MV-4-11 (cell line): ENCODE data around the gene ARMC5.
A peak's percentile ranks its signal among the peaks of the same experiment; 100 is the strongest.
"Not testable (repeated sequence)": the region's sequence is repeated elsewhere in the genome, so short reads cannot be mapped to it uniquely, and the experiment has no call there.

ENCODE experiments used
- DNase-seq: peaks from one replicate; lab custom pipeline; 2025; lab: John Stamatoyannopoulos, UW

Gene ARMC5

DNA sequence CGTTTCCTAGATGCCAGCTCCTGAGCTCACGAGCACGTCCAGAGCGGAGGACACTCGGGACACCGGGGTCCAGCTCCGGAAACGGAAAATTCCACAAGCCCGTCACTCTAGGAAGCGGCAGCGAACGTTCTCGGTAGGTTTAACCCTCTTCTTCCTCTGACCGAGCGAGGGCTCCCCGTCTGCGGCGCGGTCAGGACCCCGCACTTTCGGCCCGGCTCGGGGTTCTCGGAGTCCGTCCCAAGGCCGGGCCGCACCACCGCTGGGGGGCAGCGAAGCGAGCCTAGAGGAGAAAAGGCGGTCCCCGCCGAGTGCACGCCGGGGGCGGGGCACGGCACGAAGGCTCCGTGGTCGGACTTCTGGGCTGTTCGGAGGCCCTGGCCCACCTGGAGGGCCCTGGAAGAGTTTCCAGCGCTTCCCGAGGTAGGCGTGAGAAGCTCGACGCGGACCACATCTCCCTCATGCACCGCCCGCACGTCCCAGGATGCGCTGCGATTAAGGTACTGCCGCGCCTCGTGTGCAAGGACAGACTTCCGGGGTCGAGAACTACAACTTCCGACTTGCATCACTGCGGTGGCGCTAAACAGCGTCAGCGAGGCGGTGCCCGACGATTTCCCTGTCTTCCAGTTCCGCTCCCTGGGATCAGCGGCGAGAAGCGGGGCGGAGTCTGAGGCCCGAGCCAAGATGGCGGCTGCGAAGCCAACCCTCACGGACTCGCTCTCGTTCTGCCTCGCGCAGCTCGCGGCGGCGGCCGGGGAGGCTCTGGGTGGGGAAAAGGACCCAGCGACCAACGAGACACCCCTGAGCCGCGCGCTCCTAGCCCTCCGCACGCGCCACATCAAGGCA is at the start of gene ARMC5:
Gene ARMC5 (plus strand): TSS at position 658 of the 843 bp plus-strand sequence. CDS start 24 bp downstream, at position 682.
- peak; percentile 98 for DNase-seq

- DNase-seq = no peak
Observed at GRCh38 chr16:31410082-31410481, 49.2 kb upstream of the ARMC5 start.

GRCh38 chr16:31411024-31411844 is 48.1 kb upstream of the ARMC5 start:
- DNase-seq = no peak

DNA sequence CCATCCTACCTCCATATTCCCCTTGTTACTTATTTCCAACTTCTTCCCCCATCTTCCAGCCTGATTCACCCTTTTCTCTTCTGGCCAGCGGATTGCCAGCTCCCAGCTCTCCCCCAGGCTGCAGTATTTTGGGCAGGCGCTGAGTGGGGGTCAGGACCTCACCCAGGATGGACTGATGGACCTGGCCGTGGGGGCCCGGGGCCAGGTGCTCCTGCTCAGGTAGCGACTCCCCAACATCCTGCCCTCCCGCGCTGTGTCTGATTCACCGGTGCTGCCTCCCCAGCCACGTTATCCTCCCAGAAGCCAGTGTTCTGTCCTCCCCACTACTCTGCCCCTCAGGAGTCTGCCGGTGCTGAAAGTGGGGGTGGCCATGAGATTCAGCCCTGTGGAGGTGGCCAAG is 46.6 kb upstream of the ARMC5 start:
- no peak for DNase-seq

DNA sequence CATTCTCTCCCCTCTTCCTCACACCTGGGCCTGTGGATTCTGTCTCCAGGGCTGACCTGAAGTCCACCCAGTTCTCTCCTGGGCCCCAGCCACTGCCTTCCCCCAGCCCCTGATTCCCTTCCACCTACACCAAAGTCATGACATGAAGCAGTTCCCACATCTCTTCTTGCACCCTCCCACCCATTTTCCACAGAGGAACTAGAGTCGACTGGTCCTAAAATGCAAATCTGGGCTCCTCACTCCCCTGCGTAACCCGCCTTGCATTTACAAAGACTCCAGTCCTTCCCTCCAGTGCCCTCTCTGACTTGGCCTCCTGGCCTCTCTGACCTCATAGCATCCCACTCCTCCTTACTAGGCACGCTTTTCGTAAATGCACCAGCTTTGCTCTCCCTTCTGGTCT is 45.9 kb upstream of the ARMC5 start:
- DNase-seq = no peak

DNA sequence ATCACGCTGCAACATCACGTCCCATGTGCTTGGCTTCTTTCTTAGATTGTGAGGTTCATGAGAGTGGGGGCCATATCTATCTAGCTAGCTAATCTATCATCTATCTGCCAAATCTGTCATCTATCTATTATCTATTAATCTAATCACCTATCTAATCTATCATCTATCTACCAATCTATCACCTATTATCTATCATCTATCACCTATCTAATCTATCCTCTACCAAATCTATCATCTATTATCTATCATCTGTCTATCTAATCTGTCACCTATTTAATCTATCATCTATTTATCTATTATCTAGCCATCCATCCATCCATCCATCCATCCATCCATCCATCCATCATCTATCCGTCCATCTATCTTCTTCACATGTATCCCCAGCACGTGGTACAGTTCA is 45.4 kb upstream of the ARMC5 start:
- no peak for DNase-seq

DNA sequence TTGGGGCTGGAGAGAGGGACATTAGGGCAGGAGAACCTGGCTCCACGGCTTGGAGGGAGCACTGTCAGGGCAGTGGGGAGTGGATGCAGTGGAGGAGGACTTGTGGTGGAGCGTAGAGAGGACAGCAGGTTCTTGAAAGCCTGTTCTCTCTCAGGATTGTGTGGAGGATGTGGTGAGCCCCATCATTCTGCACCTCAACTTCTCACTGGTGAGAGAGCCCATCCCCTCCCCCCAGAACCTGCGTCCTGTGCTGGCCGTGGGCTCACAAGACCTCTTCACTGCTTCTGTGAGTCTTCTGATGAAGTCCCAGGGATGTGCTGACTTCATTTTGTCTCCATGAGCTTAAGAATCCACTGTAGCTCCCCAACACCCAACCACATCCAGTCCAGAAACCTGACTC is 44.6 kb upstream of the ARMC5 start:
- no peak for DNase-seq

- no peak for DNase-seq
Observed at GRCh38 chr16:31416371-31416770, 42.9 kb upstream of the ARMC5 start.

- not testable (repeated sequence) for DNase-seq
Observed at GRCh38 chr16:31417036-31417435, 42.3 kb upstream of the ARMC5 start.

- DNase-seq = no peak
Observed at GRCh38 chr16:31417916-31418315, 41.4 kb upstream of the ARMC5 start.

GRCh38 chr16:31420037-31420436 is 39.3 kb upstream of the ARMC5 start:
- DNase-seq = no peak

DNA sequence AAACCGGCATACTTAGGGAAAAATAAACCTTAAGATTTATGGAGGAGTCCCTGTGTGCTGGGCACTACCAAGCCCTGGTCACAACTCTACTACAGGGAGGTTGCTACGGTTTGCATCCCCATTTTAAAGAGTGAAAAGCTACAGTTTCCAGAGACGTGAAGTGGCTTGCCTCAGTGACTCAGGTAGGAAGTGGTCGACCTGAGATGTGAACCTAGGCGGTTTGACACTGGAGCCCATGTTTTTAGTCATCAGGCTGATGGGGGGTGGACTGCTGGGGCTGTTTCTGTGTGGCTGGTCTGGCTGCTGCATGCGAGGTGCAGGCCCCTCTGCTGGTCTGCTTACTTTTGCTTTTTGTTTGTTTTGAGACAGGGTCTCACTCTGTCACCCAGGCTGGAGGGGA is 37.7 kb upstream of the ARMC5 start:
- DNase-seq = no peak

- DNase-seq = no peak
Observed at GRCh38 chr16:31423241-31423640, 36.1 kb upstream of the ARMC5 start.

DNA sequence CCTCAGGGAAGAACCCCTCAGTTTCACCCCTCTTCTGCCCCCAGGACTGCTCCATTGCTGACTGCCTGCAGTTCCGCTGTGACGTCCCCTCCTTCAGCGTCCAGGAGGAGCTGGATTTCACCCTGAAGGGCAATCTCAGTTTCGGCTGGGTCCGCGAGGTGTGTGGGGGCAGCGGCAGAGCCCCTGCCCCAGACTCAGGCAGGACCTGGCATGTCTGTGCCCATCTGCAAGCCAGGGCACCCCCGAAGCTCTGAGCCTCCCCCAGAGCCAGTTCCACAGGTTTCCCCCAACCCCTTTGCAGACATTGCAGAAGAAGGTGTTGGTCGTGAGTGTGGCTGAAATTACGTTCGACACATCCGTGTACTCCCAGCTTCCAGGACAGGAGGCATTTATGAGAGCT is 35.5 kb upstream of the ARMC5 start:
- no peak for DNase-seq

DNA sequence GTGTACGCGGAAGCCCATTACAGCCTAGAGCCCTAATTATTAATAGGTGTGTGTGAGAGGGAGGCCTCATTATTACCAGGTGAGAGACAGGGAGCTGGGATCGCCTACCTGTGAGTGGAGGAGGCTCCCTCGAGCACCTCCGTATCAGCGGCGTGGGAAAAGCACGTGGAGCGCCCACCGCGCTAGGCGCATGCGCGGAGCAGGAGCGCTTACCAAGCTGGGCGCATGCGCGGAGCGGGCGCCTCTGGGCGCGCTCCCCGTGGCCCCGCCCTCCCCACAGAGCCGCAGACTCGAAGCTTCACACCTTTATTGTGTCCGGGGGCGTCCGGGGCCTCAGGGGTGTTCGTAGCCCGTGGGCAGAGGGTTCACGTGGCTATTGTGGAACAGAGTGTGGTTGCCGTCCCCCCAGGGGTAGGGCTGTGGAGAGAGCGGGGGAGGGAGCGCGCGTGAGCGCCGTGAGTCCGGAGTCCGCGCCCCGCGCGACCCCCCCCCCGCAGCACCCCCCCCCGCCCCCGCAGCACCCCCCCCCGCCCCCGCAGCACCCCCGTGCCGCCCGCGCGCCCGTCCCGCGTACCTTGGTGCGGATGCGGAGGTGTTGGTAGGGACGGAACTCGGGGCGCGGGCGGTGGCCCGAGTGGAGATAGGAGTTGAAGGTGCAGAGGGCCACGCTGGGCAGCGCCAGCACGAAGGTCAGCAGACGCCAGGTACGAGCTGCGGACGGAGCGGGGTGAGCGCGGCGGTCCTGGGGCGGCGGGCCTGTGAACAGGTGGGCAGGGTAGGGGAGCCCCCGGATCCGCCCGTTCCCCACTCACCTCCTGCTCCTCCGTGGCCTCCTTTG is 31.6 kb upstream of the ARMC5 start:
- no peak for DNase-seq

DNA sequence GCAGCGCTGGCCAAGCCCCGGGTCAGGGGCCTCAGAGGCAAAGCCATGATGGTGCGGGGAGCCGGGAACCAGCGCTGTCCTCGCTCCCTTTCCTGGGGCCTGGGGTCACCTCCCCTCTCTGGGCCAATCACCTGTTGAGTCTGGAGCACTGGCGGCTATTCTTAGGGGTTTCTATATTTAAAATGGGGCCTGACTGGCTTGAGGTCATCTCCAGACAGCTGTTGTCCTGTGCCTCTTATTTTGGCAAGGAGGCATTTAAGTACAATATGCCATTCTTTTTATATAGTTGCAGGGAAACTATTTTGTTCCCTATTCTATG is 31.1 kb upstream of the ARMC5 start, which contains the start of gene COX6A2:
Gene COX6A2 (minus strand): TSS at position 82 of the 319 bp plus-strand sequence. CDS start 35 bp downstream, at position 47.
- no peak for DNase-seq

DNA sequence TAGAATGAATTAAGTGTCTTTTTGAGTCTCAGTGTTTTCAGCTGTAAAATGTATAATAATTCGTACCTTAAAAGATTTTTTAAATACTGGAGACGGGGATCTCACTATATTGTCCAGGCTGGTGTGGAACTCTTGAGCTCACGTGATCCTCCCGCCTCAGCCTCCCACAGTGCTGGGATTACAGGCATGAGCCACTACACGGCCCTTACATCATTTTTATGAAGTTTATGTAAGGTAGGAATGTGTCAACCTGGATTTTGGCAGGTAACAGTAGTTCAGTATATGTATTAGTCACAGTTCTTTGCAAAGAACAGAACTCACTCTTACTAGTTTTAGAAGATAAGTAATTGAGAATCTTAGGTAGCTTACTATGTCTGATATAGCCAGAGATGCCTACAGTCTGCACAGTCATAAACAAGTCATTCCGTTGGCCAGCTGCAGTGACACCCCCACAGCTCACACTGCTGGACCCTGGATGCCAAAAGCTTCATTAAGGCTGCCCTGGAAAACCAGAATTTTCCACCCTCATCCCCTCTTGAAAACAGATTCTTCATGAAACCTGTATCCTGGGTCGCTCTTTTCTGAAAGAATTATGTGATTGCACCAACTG is 30.6 kb upstream of the ARMC5 start:
- DNase-seq = no peak

- DNase-seq = no peak
Observed at GRCh38 chr16:31429314-31429713, 30.0 kb upstream of the ARMC5 start.

DNA sequence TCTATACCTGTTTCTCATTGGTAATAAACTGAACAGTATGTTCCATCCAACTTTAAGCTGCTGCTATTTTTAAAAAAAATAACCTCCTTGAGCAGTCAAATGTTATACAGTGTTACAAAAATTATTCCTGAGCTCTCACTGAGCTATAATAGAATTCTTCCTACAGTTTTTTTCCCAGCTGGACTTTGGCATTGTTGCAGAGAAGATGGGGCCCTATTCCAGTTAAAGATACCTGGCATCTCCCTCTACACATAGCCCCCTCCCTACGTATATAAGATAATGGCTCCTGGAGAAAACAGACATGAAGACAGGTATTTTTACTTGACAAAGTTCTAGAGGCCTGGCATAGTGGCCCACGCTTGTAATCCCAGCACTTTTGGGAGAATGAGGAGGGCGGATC is 29.5 kb upstream of the ARMC5 start:
- no peak for DNase-seq

- DNase-seq = no peak
Observed at GRCh38 chr16:31430380-31431052, 28.8 kb upstream of the ARMC5 start.
